GM19468 (cell line): ENCODE data around the gene ESPNL.
A peak's percentile ranks its signal among the peaks of the same experiment; 100 is the strongest.
"Not testable (repeated sequence)": the region's sequence is repeated elsewhere in the genome, so short reads cannot be mapped to it uniquely, and the experiment has no call there.

Source experiments
- ATAC-seq: cut with Tn5 transposase; IDR thresholded peaks from one replicate; pipeline ENCODE4 v1.9.1; 2021; ENCODE audit warnings: mild to moderate bottlenecking, moderate library complexity, moderate number of reproducible peaks; ENCODE audit not compliant: unreplicated experiment; ENCODE audit errors: extremely low read depth

ESPNL gene

GRCh38 chr2:238100049-238100820 is at the start of gene ESPNL:
TSS of gene ESPNL (plus strand) at chr2:238100340. CDS start at chr2:238100420, 80 bp downstream.
- ATAC-seq = no peak

- no peak for ATAC-seq
Measured at GRCh38 chr2:238053191-238053776, 46.9 kb upstream of the ESPNL start.

GRCh38 chr2:238055841-238056240 is 44.3 kb upstream of the ESPNL start:
- no peak for ATAC-seq

- not testable (repeated sequence) for ATAC-seq
Measured at GRCh38 chr2:238057696-238058575, 42.2 kb upstream of the ESPNL start.

GRCh38 chr2:238059505-238059904 is 40.6 kb upstream of the ESPNL start:
- ATAC-seq = no peak

GRCh38 chr2:238060096-238060541 is 40.0 kb upstream of the ESPNL start:
- ATAC-seq = no peak

- ATAC-seq = peak; percentile 95
Measured at GRCh38 chr2:238060542-238061314, 39.4 kb upstream of the ESPNL start, which contains the start of gene SCLY. TSS of gene SCLY (plus strand) at chr2:238061001. CDS start at chr2:238061055, 54 bp downstream.

GRCh38 chr2:238061315-238062202 is 38.6 kb upstream of the ESPNL start:
- ATAC-seq = no peak

- no peak for ATAC-seq
Measured at GRCh38 chr2:238063414-238064189, 36.5 kb upstream of the ESPNL start.

GRCh38 chr2:238064376-238064775 is 35.8 kb upstream of the ESPNL start:
- no peak for ATAC-seq

- ATAC-seq = no peak
Measured at GRCh38 chr2:238065071-238065846, 34.9 kb upstream of the ESPNL start.

- ATAC-seq = no peak
Measured at GRCh38 chr2:238066218-238066617, 33.9 kb upstream of the ESPNL start.

- not testable (repeated sequence) for ATAC-seq
Measured at GRCh38 chr2:238066718-238067117, 33.4 kb upstream of the ESPNL start.

- no peak for ATAC-seq
Measured at GRCh38 chr2:238067939-238068338, 32.2 kb upstream of the ESPNL start.

GRCh38 chr2:238069021-238069709 is 31.0 kb upstream of the ESPNL start:
- ATAC-seq = no peak

- no peak for ATAC-seq
Measured at GRCh38 chr2:238069877-238070276, 30.3 kb upstream of the ESPNL start.

- no peak for ATAC-seq
Measured at GRCh38 chr2:238075397-238075796, 24.7 kb upstream of the ESPNL start.
